Adipocyte (in vitro differentiated cells): ENCODE data around the gene NPHP1.
A peak's percentile ranks its signal among the peaks of the same experiment; 100 is the strongest.
"Not testable (repeated sequence)": the region's sequence is repeated elsewhere in the genome, so short reads cannot be mapped to it uniquely, and the experiment has no call there.

Experiments
- DNase-seq: peaks from one replicate; pipeline ENCODE4 v3.0.0-alpha.2; 2015; ENCODE audit warnings: low read depth
- H3K27me3 ChIP-seq: replicated peaks from 2 replicates; pipeline ENCODE4 v1.7.0; 2013; ENCODE audit warnings: mild to moderate bottlenecking, low read length, moderate library complexity; ENCODE audit not compliant: control insufficient read depth, insufficient read depth
- H3K36me3 ChIP-seq: 2 replicates; pipeline ENCODE4 v1.7.0; 2013; ENCODE audit warnings: low read length, mild to moderate bottlenecking, moderate library complexity; ENCODE audit not compliant: control insufficient read depth, insufficient read depth, severe bottlenecking
- H3K4me1 ChIP-seq: 2 replicates; pipeline ENCODE4 v1.7.0; 2013; ENCODE audit warnings: mild to moderate bottlenecking, low read length, moderate library complexity; ENCODE audit not compliant: control insufficient read depth, insufficient read depth
- H3K4me3 ChIP-seq: 2 replicates; pipeline ENCODE4 v1.7.0; 2013; ENCODE audit warnings: mild to moderate bottlenecking, low read length, moderate library complexity
- H3K9ac ChIP-seq: 2 replicates; pipeline ENCODE4 v1.7.0; 2013; ENCODE audit warnings: mild to moderate bottlenecking, low read length, moderate library complexity
- H3K9me3 ChIP-seq: 2 replicates; pipeline ENCODE4 v1.7.0; 2013; ENCODE audit warnings: mild to moderate bottlenecking, low read length, moderate library complexity; ENCODE audit not compliant: control insufficient read depth

Gene NPHP1

DNA sequence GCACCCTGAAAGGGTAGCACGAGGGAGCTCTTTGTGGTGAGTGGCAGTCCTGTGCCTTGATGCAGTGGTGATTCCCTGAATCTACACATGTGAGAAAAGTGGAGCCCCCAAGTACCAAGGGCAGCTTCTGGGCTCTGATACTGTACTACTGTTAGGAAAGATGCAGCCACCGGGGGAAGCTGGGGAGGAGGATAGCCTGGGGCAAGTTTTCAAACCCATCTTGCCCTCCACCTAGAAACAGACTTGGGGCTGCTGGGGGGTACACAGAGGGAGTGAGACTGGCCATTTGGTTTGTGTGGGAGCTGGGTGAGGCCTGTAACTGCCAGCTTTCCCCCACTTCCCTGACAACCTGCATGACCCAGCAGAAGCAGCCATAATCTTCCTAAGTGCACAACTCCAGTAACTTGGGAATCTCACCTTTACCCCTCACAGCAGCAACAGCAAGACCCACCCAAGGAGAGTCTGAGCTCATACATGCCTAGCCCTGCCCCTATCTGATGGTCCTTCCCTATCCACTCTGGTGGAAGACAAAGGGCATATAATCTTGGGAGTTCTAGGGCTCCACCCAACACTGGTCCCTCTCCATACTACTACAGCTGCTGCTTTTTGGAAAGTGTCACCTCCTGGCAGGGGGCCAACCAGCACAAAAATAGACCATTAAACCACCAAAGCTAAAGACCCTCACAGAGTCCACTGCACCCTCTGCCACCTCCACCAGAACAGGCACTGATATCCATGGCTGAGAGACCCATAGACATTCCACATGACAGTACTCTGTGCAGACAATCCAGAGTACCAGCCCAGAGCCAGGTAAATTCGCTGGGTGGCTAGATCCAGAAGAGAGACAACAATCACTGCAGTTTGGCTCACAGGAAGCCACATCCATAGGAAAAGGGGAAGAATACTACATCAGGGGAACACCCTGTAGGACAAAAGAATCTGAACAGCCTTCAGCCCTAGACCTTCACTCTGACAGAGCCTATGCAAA lies 97.4 kb downstream of the NPHP1 start:
- no peaks in the 10 kb centered on the region for H3K36me3 ChIP-seq
- H3K4me1 ChIP-seq, result peaks cover 18% of the 10 kb centered on the region
- no peaks in the 10 kb centered on the region for H3K27me3 ChIP-seq
- H3K9ac ChIP-seq, result no peak overlapping the region
- DNase-seq, result no peak
- H3K4me3 ChIP-seq, result no peak overlapping the region
- H3K9me3 ChIP-seq, result no peaks in the 10 kb centered on the region

DNA sequence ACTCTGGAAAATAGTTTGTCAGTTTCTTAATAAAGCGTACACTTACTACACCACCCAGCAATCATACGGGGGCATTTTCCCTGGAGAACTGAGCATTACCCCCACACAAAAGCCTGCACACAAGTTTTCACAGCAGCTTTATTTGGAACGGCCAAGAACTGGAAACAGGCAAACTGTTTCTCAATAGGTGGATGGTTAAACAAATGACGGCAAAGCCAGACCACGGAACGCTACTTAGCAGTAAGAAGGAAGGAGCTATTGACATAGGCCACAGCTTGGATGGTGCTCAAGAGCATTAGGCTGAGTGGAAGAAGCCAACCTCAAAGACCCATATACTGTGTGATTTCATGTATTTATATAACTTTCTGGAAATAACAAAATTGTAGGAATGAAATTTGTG lies 98.2 kb downstream of the NPHP1 start:
- Histone ChIP-seq H3K27me3 (no peaks in the 10 kb centered on the region), H3K4me3 (no peak overlapping the region), H3K36me3 (no peaks in the 10 kb centered on the region), H3K9ac (no peak overlapping the region), H3K4me1 (peaks cover 25% of the 10 kb centered on the region), H3K9me3 (no peaks in the 10 kb centered on the region)
- no peak for DNase-seq

DNA sequence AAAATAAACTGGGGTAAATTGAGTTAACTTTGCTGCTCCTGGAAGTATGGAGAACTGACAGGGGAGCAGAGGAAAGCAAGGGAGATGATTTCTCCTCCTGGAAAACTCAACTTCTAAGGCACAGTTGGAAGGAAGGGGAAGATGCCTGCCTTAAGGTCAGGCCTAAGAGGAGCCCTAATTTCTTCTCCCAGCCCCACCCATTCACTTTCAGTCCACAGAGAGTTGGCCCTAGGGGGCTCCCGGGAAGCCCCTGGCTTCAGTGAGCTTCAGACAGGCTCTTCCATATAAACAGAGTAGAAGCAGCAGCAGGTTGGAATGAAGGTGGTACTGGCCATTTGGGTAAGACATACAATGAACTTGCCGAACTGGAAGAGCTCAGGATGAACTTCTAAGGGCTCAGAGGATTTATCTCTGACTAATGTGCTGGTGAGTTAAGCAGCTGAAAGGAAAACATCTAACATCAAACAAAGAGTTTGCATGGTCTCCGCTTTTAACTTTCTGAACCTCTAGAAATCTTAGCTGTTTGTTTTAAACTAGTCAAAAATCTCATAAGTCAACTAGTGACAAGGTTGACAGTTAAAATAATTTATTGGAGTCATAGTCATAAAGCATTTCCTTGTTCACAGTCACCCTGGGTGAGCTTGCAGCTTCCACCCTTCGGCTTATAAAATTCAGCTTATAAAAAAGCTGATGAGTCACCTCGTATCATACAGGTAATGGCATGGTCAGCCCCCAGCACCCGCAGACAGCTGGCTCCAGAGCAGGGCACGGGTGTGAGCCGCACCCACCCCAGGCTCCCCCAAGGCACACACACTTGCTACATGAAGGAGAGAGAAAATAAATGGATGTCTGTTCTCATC lies 99.0 kb downstream of the NPHP1 start:
- Histone ChIP-seq H3K4me3 (no peak overlapping the region), H3K4me1 (peaks cover 30% of the 10 kb centered on the region), H3K36me3 (no peaks in the 10 kb centered on the region), H3K9me3 (no peaks in the 10 kb centered on the region), H3K9ac (peak overlapping the region; percentile 15), H3K27me3 (no peaks in the 10 kb centered on the region)
- peak; percentile 20 for DNase-seq

GRCh38 chr2:110105183-110105582 lies 99.6 kb downstream of the NPHP1 start:
- Histone ChIP-seq H3K4me3 (no peak overlapping the region), H3K9ac (no peak overlapping the region), H3K4me1 (peaks cover 35% of the 10 kb centered on the region), H3K9me3 (no peaks in the 10 kb centered on the region), H3K36me3 (no peaks in the 10 kb centered on the region), H3K27me3 (no peaks in the 10 kb centered on the region)
- no peak for DNase-seq

- Histone ChIP-seq H3K36me3 (no peaks in the 10 kb centered on the region), H3K9me3 (no peaks in the 10 kb centered on the region), H3K4me3 (no peak overlapping the region), H3K27me3 (no peaks in the 10 kb centered on the region), H3K4me1 (peaks cover 35% of the 10 kb centered on the region), H3K9ac (no peak overlapping the region)
- no peak for DNase-seq
Measured at GRCh38 chr2:110104025-110104771, 100.6 kb downstream of the NPHP1 start.

DNA sequence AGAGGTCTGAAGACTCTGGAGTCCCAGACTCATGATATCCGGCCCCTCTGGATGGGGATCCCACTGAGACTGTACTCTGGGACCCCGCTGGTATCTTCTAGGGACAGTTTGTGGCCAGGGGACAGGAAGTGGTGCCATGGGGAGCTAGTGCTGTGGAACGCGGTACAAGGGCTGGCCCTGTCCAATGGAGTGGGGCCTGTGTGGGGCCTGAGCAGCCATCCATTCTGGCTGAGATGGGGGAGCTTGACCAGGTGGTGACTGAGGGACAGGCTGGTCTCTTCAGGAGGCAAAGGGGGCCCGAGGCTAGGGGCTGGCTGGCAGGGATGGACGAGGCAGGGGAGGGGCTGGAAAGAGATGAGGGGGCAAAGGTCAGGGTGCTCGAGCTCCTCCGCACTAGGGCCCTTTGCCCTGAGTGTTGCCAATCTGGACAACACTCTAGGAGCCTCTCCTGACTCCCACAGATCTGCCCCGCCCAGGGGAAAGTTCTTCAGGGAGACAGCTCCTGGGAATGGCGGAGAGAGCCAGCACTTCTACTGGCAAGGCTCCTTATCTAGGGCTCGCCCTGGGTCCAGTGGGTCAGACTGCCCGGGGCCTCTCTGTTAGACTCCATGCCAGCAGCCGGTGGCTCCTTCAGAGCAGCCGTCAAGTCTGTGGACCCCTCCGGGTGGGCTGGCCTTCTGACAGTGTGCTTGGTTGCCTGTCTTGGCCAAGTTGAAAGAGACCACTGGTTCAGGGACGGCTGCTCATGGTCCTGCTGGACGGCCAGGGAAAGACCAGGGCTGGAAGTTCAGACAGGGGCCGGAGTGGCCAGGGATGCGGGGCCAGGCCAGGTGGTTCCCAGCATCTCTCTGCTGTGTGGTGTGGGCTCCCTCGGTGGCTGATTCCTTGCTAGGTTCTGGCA lies 101.5 kb downstream of the NPHP1 start:
- Histone ChIP-seq H3K4me3 (no peak overlapping the region), H3K4me1 (peaks cover 35% of the 10 kb centered on the region), H3K36me3 (no peaks in the 10 kb centered on the region), H3K9me3 (no peaks in the 10 kb centered on the region), H3K9ac (peak overlapping the region; percentile 93), H3K27me3 (no peaks in the 10 kb centered on the region)
- DNase-seq, result no peak

- peak overlapping the region; percentile 71 for H3K4me3 ChIP-seq
- H3K9ac ChIP-seq, result peak overlapping the region; percentile 93
- peak; percentile 31 for DNase-seq
- peaks cover 35% of the 10 kb centered on the region for H3K4me1 ChIP-seq
- H3K9me3 ChIP-seq, result no peaks in the 10 kb centered on the region
- H3K36me3 ChIP-seq, result no peaks in the 10 kb centered on the region
- H3K27me3 ChIP-seq, result no peaks in the 10 kb centered on the region
Measured at GRCh38 chr2:110101901-110102803, 102.7 kb downstream of the NPHP1 start.

DNA sequence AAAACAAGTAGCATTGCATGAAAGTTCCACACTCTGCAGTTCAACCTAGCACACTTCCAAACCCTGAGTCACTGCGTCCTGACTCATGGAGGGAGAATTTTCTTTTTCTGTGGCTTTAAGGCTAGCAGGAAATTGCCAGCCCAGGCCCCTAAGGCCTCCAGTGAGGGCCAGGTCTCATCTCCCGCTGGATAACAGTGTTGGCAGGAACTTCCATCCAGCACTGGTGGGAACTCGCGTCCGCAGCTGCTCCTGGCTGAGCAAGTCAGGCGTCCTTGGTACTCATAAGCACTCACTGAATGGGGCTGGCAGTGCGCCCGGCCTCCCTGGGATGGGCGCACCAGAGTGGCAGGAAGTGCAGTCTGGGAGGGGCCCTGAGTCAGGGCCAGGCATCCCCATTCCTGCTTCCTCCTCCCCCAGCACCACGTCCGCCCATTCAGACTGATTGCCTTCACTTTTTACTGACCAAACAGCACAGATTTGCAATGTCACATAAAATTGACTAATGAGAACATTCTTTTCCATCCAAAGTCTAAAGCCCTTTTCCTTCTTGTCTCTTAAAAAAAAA lies 103.5 kb downstream of the NPHP1 start:
- Histone ChIP-seq H3K4me1 (peaks cover 31% of the 10 kb centered on the region), H3K4me3 (peak overlapping the region; percentile 71), H3K9ac (peak overlapping the region; percentile 93), H3K9me3 (no peaks in the 10 kb centered on the region), H3K36me3 (no peaks in the 10 kb centered on the region), H3K27me3 (no peaks in the 10 kb centered on the region)
- peak; percentile 93 for DNase-seq

GRCh38 chr2:110100880-110101279 lies 103.9 kb downstream of the NPHP1 start:
- H3K4me3 ChIP-seq, H3K27me3 ChIP-seq, H3K9me3 ChIP-seq, DNase-seq, H3K36me3 ChIP-seq: not testable (repeated sequence)
- peaks cover 27% of the 10 kb centered on the region for H3K4me1 ChIP-seq
- H3K9ac ChIP-seq, result peak overlapping the region; percentile 93
